ENCODE measurements around the gene RASGRF2. TPM values are rescaled to one million over a fixed set of nuclear protein-coding genes. Genes with fewer than 3 reads are reported as not detected.

RASGRF2 gene
- total and polyA plus RNA-seq, 2 experiments from 2014 or later: 0.04 TPM; not detected in 1

DNA sequence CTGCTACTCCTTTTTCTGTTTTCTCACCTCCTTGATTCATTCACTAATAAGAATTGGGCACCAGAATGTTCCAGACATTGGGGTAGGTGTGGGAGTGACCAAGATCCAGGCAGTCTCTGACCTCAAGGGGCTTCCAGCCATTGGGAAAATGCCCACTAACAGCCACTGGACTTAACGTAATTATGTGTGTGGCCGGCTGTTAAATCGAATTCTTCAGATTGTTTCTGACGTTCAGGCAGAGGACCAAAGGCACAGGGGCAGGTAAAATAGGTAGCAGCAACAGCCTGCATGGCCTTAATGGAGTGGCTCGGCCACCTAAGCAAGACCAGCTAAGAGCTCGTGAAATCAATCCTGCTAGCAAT, 224.6 kb downstream of the RASGRF2 start:
- H3K4me1 ChIP-seq (ENCODE audit: insufficient read depth): no peaks in the 10 kb centered on the region
- in situ Hi-C loops (cut with MboI): loop anchor here (25.0 kb wide), 1 partner anchor 497 kb away; no protein-coding TSS in a partner anchor
- 64 to 74% methylated on average over 6 of the region's 6 CpGs for WGBS, 2 experiments (ENCODE audit: low coverage in 1 of 2, low lambda C conversion rate in 2 of 2, missing lambda C conversion rate in 2 of 2)

DNA sequence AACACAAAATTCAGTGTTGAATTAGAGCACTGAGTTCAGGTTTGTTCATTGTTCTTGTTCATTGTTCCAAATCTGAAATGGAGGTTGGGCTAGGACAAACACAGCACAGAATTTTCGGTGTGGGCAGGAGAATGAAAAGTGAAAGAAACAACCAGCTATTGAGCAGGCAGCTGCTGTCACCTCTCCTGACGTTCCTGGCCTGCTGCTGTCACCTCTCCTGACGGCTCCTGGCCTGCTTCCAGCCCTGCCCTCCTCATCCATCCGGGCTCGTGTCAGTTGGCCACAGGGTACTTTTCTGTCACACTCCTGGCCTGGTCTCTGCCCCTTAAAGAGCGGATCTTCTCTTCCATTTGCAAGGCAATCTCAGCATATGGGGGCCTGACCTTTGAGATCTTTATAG, 227.7 kb downstream of the RASGRF2 start:
- no peaks in the 10 kb centered on the region for H4K20me1 ChIP-seq (ENCODE audit: insufficient read depth)
- no peaks in the 10 kb centered on the region for H3F3A ChIP-seq (ENCODE audit: insufficient read depth)
- no peaks in the 10 kb centered on the region for H3K4me1 ChIP-seq (ENCODE audit: insufficient read depth)
- H3K27me3 ChIP-seq (replicated peaks; ENCODE audit: insufficient read depth): peaks cover 3% of the 10 kb centered on the region
- H3K79me2 ChIP-seq (ENCODE audit: insufficient read depth): no peaks in the 10 kb centered on the region
- DNase-seq: no peak
- no peak overlapping the region for H3K4me3 ChIP-seq
- H3K9me3 ChIP-seq (ENCODE audit: low read depth): no peaks in the 10 kb centered on the region
- WGBS, 2 experiments (ENCODE audit: low coverage in 1 of 2, low lambda C conversion rate in 2 of 2, missing lambda C conversion rate in 2 of 2): 47 to 53% methylated on average over 6 of the region's 6 CpGs
- H3K9ac ChIP-seq: no peak overlapping the region
- H3K36me3 ChIP-seq (ENCODE audit: low read depth): no peaks in the 10 kb centered on the region
- in situ Hi-C loops (cut with MboI): loop anchor here (25.0 kb wide), 1 partner anchor 501 kb away; no protein-coding TSS in a partner anchor
- no peaks in the 10 kb centered on the region for H3K9me2 ChIP-seq (ENCODE audit: insufficient read depth)
- no peak overlapping the region for H3K27ac ChIP-seq
- H2AFZ ChIP-seq: no peak overlapping the region
- TF ChIP-seq EZH2 (IDR thresholded peaks at IDR 0.05; ENCODE audit: insufficient read depth, poor library complexity, severe bottlenecking): no peak
- no peak for TF ChIP-seq EZH2phosphoT487 (IDR thresholded peaks at IDR 0.05; ENCODE audit: insufficient read depth, low read depth)
- H3K4me2 ChIP-seq (ENCODE audit: unreplicated experiment): no peak overlapping the region

More for the DNA sequence above, 224.6 kb downstream of the RASGRF2 start:
- no peak overlapping the region for H3K9ac ChIP-seq
- no peaks in the 10 kb centered on the region for H3K27me3 ChIP-seq (replicated peaks; ENCODE audit: insufficient read depth)
- H3K27ac ChIP-seq: no peak overlapping the region
- no peaks in the 10 kb centered on the region for H3K9me3 ChIP-seq (ENCODE audit: low read depth)
- no peak overlapping the region for H3K4me3 ChIP-seq
- no peak overlapping the region for H2AFZ ChIP-seq
- no peaks in the 10 kb centered on the region for H3K79me2 ChIP-seq (ENCODE audit: insufficient read depth)
- no peak overlapping the region for H3K4me2 ChIP-seq (ENCODE audit: unreplicated experiment)
- H3F3A ChIP-seq (ENCODE audit: insufficient read depth): no peaks in the 10 kb centered on the region
- no peaks in the 10 kb centered on the region for H3K9me2 ChIP-seq (ENCODE audit: insufficient read depth)
- no peaks in the 10 kb centered on the region for H4K20me1 ChIP-seq (ENCODE audit: insufficient read depth)
- no peaks in the 10 kb centered on the region for H3K36me3 ChIP-seq (ENCODE audit: low read depth)
- DNase-seq: no peak
- TF ChIP-seq EZH2phosphoT487 (IDR thresholded peaks at IDR 0.05; ENCODE audit: insufficient read depth, low read depth) (no peak), EZH2 (IDR thresholded peaks at IDR 0.05; ENCODE audit: insufficient read depth, poor library complexity, severe bottlenecking) (no peak)

DNA sequence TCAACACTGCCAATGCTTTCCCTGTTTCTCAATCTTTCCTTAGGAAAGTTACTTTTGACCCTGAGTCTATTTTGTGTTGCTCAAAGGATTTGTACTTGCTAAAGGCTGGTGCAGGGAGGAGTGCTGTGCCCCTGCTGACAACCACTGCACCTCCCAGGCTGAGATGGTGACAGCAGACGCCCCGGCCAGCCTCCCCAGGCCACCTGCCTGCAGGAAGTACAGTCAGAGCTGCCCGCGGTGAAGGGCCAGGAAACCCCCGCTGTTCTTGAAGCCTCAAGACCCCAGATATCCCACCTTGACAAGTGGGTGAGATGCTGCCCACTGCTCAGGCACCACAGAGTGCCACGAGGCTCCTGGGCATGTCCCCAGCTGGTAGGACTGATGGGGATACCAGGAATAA, 228.8 kb downstream of the RASGRF2 start:
- in situ Hi-C loops (cut with MboI): loop anchor here (25.0 kb wide), 1 partner anchor 502 kb away; no protein-coding TSS in a partner anchor
- Histone ChIP-seq H3K4me3 (no peak overlapping the region), H3K27me3 (replicated peaks; ENCODE audit: insufficient read depth) (peaks cover 7% of the 10 kb centered on the region), H3K9ac (no peak overlapping the region), H3K36me3 (ENCODE audit: low read depth) (no peaks in the 10 kb centered on the region), H3K27ac (no peak overlapping the region), H3K9me3 (ENCODE audit: low read depth) (no peaks in the 10 kb centered on the region), H3F3A (ENCODE audit: insufficient read depth) (no peaks in the 10 kb centered on the region), H4K20me1 (ENCODE audit: insufficient read depth) (no peaks in the 10 kb centered on the region), H3K9me2 (ENCODE audit: insufficient read depth) (no peaks in the 10 kb centered on the region), H3K79me2 (ENCODE audit: insufficient read depth) (no peaks in the 10 kb centered on the region), H3K4me1 (ENCODE audit: insufficient read depth) (no peaks in the 10 kb centered on the region), H2AFZ (no peak overlapping the region), H3K4me2 (ENCODE audit: unreplicated experiment) (no peak overlapping the region)
- 61 to 63% methylated on average over 6 of the region's 6 CpGs for WGBS, 2 experiments (ENCODE audit: low coverage in 1 of 2, low lambda C conversion rate in 2 of 2, missing lambda C conversion rate in 2 of 2)
- TF ChIP-seq EZH2 (IDR thresholded peaks at IDR 0.05; ENCODE audit: insufficient read depth, poor library complexity, severe bottlenecking) (no peak), EZH2phosphoT487 (IDR thresholded peaks at IDR 0.05; ENCODE audit: insufficient read depth, low read depth) (no peak)
- no peak for DNase-seq

DNA sequence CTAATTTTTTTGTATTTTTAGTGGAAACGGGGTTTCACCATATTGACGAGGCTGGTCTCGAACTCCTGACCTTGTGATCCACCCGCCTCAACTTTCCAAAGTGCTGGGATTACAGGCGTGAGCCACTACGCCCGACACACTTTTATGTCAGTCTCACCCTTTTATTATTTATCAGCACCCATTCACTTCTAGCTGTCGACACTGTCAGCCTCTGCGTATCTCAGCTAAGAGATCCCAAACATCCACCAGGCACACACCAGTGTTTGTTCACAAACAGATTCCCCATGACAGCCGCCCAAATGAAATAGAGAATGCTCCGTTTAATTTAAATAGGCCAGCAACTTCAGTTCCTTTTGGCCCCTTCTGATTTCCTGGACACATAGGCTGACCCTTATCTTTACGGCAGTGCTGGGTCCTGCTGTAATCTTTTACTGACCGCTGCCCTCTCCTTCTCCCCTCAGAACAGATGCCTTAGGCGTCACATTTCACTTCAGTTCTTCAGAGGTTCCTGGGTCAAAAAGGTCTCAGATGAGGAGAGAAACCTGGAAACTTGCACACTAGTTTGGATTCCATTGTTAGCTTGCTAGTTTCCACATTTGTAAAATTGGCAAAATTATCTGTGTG, 229.8 kb downstream of the RASGRF2 start:
- no peak for DNase-seq
- Histone ChIP-seq H3K4me3 (no peak overlapping the region), H2AFZ (no peak overlapping the region), H4K20me1 (ENCODE audit: insufficient read depth) (no peaks in the 10 kb centered on the region), H3F3A (ENCODE audit: insufficient read depth) (no peaks in the 10 kb centered on the region), H3K9me3 (ENCODE audit: low read depth) (no peaks in the 10 kb centered on the region), H3K79me2 (ENCODE audit: insufficient read depth) (no peaks in the 10 kb centered on the region), H3K4me1 (ENCODE audit: insufficient read depth) (no peaks in the 10 kb centered on the region), H3K9ac (no peak overlapping the region), H3K36me3 (ENCODE audit: low read depth) (no peaks in the 10 kb centered on the region), H3K27me3 (replicated peaks; ENCODE audit: insufficient read depth) (peaks cover 7% of the 10 kb centered on the region), H3K4me2 (ENCODE audit: unreplicated experiment) (no peak overlapping the region), H3K9me2 (ENCODE audit: insufficient read depth) (no peaks in the 10 kb centered on the region), H3K27ac (no peak overlapping the region)
- in situ Hi-C loops (cut with MboI): loop anchor here (25.0 kb wide), 1 partner anchor 503 kb away; no protein-coding TSS in a partner anchor
- no peak for TF ChIP-seq EZH2phosphoT487 (IDR thresholded peaks at IDR 0.05; ENCODE audit: insufficient read depth, low read depth)
- TF ChIP-seq EZH2 (IDR thresholded peaks at IDR 0.05; ENCODE audit: insufficient read depth, poor library complexity, severe bottlenecking): no peak
- 65 to 68% methylated on average over 14 of the region's 14 CpGs for WGBS, 2 experiments (ENCODE audit: low coverage in 1 of 2, low lambda C conversion rate in 2 of 2, missing lambda C conversion rate in 2 of 2)

Measured in GM23248 (cell line).